ENCODE data around the gene ZC3H7B.

ZC3H7B gene

DNA sequence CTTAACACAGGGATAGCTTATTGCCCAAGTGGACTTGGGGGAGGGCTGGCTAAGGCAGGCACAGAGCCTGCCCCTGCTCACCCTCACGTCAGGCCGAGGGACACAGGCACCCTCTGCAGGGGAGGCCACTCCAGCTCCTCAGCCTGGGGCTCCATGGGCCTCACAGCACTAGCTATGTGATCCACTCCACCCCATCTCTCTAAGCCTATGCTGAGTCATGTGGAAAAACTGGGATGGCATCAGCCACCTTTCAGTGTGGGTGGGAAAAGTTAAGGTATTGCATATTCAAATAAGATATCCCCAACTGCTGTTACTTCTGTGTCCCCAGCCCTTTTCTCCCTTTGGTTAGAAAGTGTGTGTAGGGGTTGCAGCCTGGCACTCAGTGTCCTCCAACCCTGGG is 37.6 kb upstream of the ZC3H7B start:
- H3K27ac ChIP-seq (ENCODE audit: low read depth, low read length) = no peak overlapping the region
- H3K4me1 ChIP-seq (ENCODE audit: control insufficient read depth, insufficient read depth, low read length) = no peaks in the 10 kb centered on the region
- H3K27me3 ChIP-seq (ENCODE audit: control insufficient read depth, insufficient read depth, low read length) = no peaks in the 10 kb centered on the region
- no peak overlapping the region for H3K4me3 ChIP-seq (ENCODE audit: low read depth, low read length)
- no peak overlapping the region for H3K9ac ChIP-seq (ENCODE audit: low read length)
- peaks cover 95% of the 10 kb centered on the region for H3K36me3 ChIP-seq (ENCODE audit: control insufficient read depth, insufficient read depth, low read length)
- H3K9me3 ChIP-seq (ENCODE audit: control insufficient read depth, insufficient read depth, low read depth, low read length) = no peaks in the 10 kb centered on the region

DNA sequence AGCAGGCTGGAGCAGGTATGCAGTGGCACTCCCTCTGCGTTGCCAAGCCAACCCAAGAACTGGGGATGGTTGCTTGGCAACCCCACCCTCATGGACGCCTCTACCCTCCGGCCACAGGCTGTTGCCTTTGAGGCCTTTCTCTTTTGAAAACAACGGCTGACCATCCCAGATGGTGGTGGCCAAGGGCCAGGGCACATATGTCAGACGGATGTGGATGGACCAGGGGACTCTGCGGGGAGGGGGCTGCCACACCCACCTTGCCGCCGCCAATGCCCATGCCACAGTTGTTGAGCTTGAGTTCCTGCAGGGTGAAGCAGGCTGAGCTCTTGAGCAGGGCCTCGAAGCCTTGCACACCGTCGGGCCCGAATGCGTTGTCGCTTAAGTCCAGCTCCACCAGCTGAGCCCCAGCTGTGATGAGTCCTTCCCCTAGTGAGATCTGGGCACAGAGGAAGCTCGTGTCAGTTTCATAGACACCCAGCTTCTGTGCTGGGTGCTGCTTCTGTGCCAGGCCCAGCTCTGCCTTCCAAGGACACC is 36.9 kb upstream of the ZC3H7B start:
- peaks cover 96% of the 10 kb centered on the region for H3K36me3 ChIP-seq (ENCODE audit: control insufficient read depth, insufficient read depth, low read length)
- no peaks in the 10 kb centered on the region for H3K4me1 ChIP-seq (ENCODE audit: control insufficient read depth, insufficient read depth, low read length)
- no peak overlapping the region for H3K9ac ChIP-seq (ENCODE audit: low read length)
- no peaks in the 10 kb centered on the region for H3K27me3 ChIP-seq (ENCODE audit: control insufficient read depth, insufficient read depth, low read length)
- H3K27ac ChIP-seq (ENCODE audit: low read depth, low read length) = no peak overlapping the region
- H3K4me3 ChIP-seq (ENCODE audit: low read depth, low read length) = no peak overlapping the region
- H3K9me3 ChIP-seq (ENCODE audit: control insufficient read depth, insufficient read depth, low read depth, low read length) = no peaks in the 10 kb centered on the region

DNA sequence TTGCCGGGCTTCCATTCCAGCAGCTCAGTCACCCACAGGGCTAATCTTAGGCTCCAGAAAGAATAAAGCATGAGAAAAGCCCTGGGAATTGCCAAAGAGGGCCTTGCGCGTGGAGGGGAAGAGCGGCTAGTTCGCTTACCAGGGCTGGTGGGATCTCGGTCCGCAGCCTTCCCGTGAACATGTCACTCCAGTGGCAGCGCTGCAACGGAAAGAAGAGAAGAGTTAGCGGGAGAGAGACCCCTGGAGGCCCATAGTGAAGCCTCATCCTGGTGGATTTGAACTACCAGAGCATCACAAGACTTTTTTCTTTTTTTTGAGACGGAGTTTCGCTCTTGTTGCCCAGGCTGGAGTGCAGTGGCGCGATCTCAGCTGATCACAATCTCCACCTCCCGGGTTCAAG is 33.4 kb upstream of the ZC3H7B start:
- no peak overlapping the region for H3K27ac ChIP-seq (ENCODE audit: low read depth, low read length)
- no peak overlapping the region for H3K4me3 ChIP-seq (ENCODE audit: low read depth, low read length)
- no peaks in the 10 kb centered on the region for H3K9me3 ChIP-seq (ENCODE audit: control insufficient read depth, insufficient read depth, low read depth, low read length)
- H3K4me1 ChIP-seq (ENCODE audit: control insufficient read depth, insufficient read depth, low read length) = no peaks in the 10 kb centered on the region
- peaks cover 92% of the 10 kb centered on the region for H3K36me3 ChIP-seq (ENCODE audit: control insufficient read depth, insufficient read depth, low read length)
- H3K9ac ChIP-seq (ENCODE audit: low read length) = no peak overlapping the region
- no peaks in the 10 kb centered on the region for H3K27me3 ChIP-seq (ENCODE audit: control insufficient read depth, insufficient read depth, low read length)

DNA sequence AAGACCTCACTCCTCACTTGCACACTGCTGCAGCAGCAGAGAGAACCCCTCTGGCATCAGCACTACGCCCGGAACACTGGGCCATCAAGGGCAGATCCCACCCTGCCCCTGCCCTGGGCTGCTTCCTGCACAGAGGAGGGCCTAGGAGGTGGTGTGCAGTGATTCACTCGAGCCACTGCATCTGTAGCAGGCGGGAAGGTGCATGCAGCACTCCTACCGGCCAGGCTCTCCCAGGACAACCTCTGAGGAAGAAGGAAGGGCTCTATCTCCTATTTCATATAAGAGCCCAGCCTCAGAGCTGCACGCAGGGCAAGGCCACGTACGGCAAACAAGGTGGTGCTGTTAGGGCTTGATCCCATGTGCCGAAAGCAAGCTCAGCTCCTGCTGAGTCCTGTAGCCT is 29.5 kb upstream of the ZC3H7B start:
- Histone ChIP-seq H3K4me3 (ENCODE audit: low read depth, low read length) (no peak overlapping the region), H3K9ac (ENCODE audit: low read length) (no peak overlapping the region), H3K27ac (ENCODE audit: low read depth, low read length) (no peak overlapping the region), H3K36me3 (ENCODE audit: control insufficient read depth, insufficient read depth, low read length) (peaks cover 91% of the 10 kb centered on the region), H3K4me1 (ENCODE audit: control insufficient read depth, insufficient read depth, low read length) (no peaks in the 10 kb centered on the region), H3K9me3 (ENCODE audit: control insufficient read depth, insufficient read depth, low read depth, low read length) (no peaks in the 10 kb centered on the region), H3K27me3 (ENCODE audit: control insufficient read depth, insufficient read depth, low read length) (no peaks in the 10 kb centered on the region)

DNA sequence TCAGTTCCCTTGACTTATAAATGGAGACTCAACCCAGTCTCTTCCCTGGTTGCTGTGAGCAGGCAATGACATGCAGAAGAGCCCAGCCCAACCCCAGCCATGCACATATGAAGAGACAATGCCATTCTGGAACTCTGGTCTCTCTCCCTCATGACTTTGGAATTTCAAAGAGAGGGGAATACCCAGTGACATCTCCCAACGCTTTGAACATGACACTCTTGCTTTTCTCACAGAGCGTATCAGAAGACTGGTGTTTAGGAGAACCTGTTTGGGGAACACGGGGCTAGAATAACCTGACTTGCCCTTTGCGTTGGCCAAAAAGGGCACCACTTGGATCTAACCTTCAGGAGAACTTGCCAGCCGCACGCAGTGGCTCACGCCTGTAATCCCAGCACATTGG is 28.2 kb upstream of the ZC3H7B start:
- Histone ChIP-seq H3K27ac (ENCODE audit: low read depth, low read length) (no peak overlapping the region), H3K4me1 (ENCODE audit: control insufficient read depth, insufficient read depth, low read length) (no peaks in the 10 kb centered on the region), H3K27me3 (ENCODE audit: control insufficient read depth, insufficient read depth, low read length) (no peaks in the 10 kb centered on the region), H3K9ac (ENCODE audit: low read length) (no peak overlapping the region), H3K9me3 (ENCODE audit: control insufficient read depth, insufficient read depth, low read depth, low read length) (no peaks in the 10 kb centered on the region), H3K36me3 (ENCODE audit: control insufficient read depth, insufficient read depth, low read length) (peaks cover 89% of the 10 kb centered on the region), H3K4me3 (ENCODE audit: low read depth, low read length) (no peak overlapping the region)

DNA sequence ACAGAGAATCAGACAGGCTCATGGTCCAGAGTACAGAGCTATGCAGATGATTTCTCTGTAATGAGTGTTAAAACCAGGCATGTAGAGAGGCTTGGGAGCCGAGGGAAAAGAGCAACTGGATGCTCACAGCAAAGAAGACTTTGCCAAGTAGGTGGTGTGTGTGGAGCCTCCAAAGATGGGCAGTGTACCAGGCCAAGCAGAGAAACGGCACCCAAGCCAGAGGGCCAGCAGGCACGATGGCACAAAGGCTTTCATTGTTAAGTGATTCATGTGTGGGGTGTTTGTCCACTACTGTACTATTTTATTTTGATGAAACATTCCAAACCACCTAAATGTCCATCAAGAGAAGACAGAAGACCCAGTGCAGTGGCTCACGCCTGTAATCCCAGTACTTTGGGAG is 26.5 kb upstream of the ZC3H7B start:
- H3K4me1 ChIP-seq (ENCODE audit: control insufficient read depth, insufficient read depth, low read length) = no peaks in the 10 kb centered on the region
- no peak overlapping the region for H3K27ac ChIP-seq (ENCODE audit: low read depth, low read length)
- H3K9me3 ChIP-seq (ENCODE audit: control insufficient read depth, insufficient read depth, low read depth, low read length) = no peaks in the 10 kb centered on the region
- H3K9ac ChIP-seq (ENCODE audit: low read length) = no peak overlapping the region
- no peaks in the 10 kb centered on the region for H3K27me3 ChIP-seq (ENCODE audit: control insufficient read depth, insufficient read depth, low read length)
- no peak overlapping the region for H3K4me3 ChIP-seq (ENCODE audit: low read depth, low read length)
- H3K36me3 ChIP-seq (ENCODE audit: control insufficient read depth, insufficient read depth, low read length) = peaks cover 89% of the 10 kb centered on the region

DNA sequence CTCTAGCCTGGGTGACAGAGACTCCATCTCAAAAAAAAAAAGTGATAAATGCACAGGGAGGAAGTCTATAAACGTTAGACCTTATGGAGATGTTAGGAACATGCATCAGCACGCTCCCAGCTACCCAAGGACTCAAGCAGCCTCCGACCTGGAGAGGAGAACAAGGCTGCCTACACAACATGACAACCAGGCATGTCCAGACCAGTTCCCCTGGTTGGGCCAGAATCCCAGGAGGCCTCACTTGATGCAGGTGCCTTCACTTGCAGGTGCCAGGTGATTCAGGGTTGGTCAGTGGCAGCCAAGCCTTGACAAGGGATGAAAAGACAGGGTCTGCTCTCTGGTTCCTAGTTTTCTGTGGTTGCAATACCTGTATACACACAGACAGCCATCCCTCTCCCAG is 21.3 kb upstream of the ZC3H7B start:
- Histone ChIP-seq H3K4me3 (ENCODE audit: low read depth, low read length) (no peak overlapping the region), H3K4me1 (ENCODE audit: control insufficient read depth, insufficient read depth, low read length) (peaks cover 10% of the 10 kb centered on the region; the same call in 1 of the 2 replicates), H3K36me3 (ENCODE audit: control insufficient read depth, insufficient read depth, low read length) (peaks cover 87% of the 10 kb centered on the region), H3K9ac (ENCODE audit: low read length) (no peak overlapping the region), H3K27me3 (ENCODE audit: control insufficient read depth, insufficient read depth, low read length) (no peaks in the 10 kb centered on the region), H3K9me3 (ENCODE audit: control insufficient read depth, insufficient read depth, low read depth, low read length) (no peaks in the 10 kb centered on the region), H3K27ac (ENCODE audit: low read depth, low read length) (peak overlapping the region; percentile 17; the same call in 1 of the 2 replicates)

DNA sequence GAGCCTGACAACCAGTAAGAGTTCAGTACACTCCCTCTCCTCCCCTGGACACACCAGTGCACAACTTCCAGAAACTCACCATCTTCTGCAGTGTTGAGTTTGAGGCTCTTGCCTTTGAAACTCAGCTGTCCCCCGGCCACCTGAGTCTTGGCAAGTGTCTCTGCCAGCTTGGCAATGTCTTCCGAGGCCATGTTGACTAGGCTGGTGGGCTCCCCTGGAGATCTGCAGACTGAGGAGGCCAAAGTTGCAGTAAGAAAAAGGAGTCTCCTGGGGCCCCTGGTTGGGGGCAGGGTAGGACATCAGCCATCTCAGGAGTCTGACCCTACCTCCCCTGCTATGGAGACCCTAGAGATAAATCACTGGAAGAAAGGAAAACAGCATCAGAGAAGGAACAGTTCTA is 20.5 kb upstream of the ZC3H7B start:
- Histone ChIP-seq H3K9ac (ENCODE audit: low read length) (no peak overlapping the region), H3K27me3 (ENCODE audit: control insufficient read depth, insufficient read depth, low read length) (no peaks in the 10 kb centered on the region), H3K36me3 (ENCODE audit: control insufficient read depth, insufficient read depth, low read length) (peaks cover 81% of the 10 kb centered on the region), H3K27ac (ENCODE audit: low read depth, low read length) (no peak overlapping the region), H3K4me1 (ENCODE audit: control insufficient read depth, insufficient read depth, low read length) (peaks cover 12% of the 10 kb centered on the region; the same call in 1 of the 2 replicates), H3K9me3 (ENCODE audit: control insufficient read depth, insufficient read depth, low read depth, low read length) (no peaks in the 10 kb centered on the region), H3K4me3 (ENCODE audit: low read depth, low read length) (no peak overlapping the region)

DNA sequence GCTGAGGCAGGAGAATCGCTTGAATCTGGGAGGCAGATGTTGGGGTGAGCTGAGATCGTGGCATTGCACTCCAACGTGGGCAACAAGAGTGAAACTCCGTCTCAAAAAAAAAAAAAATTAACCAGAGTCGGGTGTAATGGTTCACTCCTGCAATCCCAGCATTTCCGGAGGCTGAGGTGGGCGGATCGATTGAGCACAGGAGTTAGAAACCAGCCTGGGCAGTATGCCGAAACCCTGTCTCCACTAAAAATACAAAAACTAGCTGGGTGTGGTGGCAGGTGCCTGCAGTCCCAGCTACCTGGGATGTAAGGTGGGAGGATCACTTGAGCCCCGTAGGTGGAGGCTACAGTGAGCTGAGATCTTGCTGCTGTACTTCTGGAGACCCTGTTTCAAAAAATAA is 16.9 kb upstream of the ZC3H7B start:
- no peaks in the 10 kb centered on the region for H3K27me3 ChIP-seq (ENCODE audit: control insufficient read depth, insufficient read depth, low read length)
- H3K27ac ChIP-seq (ENCODE audit: low read depth, low read length) = no peak overlapping the region
- peak overlapping the region; percentile 91 for H3K9ac ChIP-seq (ENCODE audit: low read length)
- H3K9me3 ChIP-seq (ENCODE audit: control insufficient read depth, insufficient read depth, low read depth, low read length) = no peaks in the 10 kb centered on the region
- peak overlapping the region; percentile 85 for H3K4me3 ChIP-seq (ENCODE audit: low read depth, low read length)
- peaks cover 24% of the 10 kb centered on the region for H3K4me1 ChIP-seq (ENCODE audit: control insufficient read depth, insufficient read depth, low read length)
- H3K36me3 ChIP-seq (ENCODE audit: control insufficient read depth, insufficient read depth, low read length) = peaks cover 48% of the 10 kb centered on the region

DNA sequence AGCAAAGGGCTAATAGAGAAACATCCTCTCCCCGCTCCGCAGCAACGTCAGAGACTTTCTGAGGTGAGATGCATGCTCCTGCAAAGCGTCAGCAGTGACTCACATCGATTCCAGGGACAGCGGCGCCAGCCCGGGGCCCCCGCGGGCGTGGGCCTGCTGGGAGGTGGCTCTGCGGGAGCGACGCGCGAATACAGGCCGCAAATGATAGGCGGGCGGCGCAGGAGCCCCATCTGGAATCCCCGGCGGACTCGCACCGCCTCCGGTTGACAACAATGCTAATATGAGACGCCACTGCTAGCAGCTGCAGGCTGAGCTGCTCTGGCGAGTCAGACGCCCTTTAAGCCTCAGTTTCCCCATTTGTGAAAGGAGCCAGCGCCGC is 15.9 kb upstream of the ZC3H7B start:
- Histone ChIP-seq H3K36me3 (ENCODE audit: control insufficient read depth, insufficient read depth, low read length) (peaks cover 38% of the 10 kb centered on the region), H3K9me3 (ENCODE audit: control insufficient read depth, insufficient read depth, low read depth, low read length) (no peaks in the 10 kb centered on the region), H3K9ac (ENCODE audit: low read length) (peak overlapping the region; percentile 91), H3K4me1 (ENCODE audit: control insufficient read depth, insufficient read depth, low read length) (peaks cover 32% of the 10 kb centered on the region), H3K27me3 (ENCODE audit: control insufficient read depth, insufficient read depth, low read length) (no peaks in the 10 kb centered on the region), H3K4me3 (ENCODE audit: low read depth, low read length) (peak overlapping the region; percentile 85), H3K27ac (ENCODE audit: low read depth, low read length) (peak overlapping the region; percentile 86; the same call in 1 of the 2 replicates)

DNA sequence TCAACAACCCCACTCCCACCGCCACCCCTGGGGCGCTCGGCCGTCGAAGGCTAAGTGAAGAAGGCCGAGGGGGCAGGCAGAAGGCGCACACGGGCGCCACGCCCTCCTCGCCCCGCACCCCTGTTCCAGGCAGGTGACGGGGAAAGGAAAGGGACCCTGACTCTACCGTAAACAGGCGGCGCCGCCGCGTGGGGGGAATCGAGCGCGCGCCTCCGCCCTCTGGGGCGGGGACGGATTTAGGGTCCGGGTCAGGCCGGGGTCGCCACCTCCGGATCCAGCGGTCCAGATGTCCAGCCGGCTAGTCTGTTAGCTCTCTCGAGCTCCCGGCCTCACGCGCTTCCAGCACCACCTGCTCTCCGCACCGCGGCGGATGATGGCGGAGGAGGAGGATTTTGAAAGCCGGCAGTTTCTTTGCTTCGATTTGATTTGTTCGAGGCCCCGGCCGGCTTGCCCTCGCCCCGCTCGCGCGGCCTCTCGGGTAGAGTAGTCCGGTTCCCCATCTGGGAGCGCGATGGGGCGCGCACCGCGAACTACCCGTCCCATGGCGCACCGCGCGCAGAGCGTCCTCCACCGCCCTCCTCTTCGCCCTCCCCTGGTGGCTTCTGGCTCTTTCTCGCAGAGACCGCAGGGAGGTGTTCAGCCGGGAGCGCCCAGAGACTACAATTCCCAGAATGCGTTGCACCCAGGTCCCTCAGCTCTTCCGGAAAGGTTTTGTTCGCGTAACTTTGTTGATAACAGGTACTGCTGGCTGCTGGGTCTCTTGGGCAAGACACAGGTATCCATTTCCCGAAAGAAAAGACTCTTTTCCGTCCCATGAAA is 15.3 kb upstream of the ZC3H7B start, which contains the start of gene RANGAP1:
RANGAP1 (minus strand) TSS at position 368 of the 819 bp plus-strand sequence. CDS start 5,143 bp downstream, outside the sequence.
- Histone ChIP-seq H3K4me1 (ENCODE audit: control insufficient read depth, insufficient read depth, low read length) (peaks cover 38% of the 10 kb centered on the region), H3K9ac (ENCODE audit: low read length) (peak within 1 kb of the TSS; percentile 91), H3K36me3 (ENCODE audit: control insufficient read depth, insufficient read depth, low read length) (peaks cover 32% of the 10 kb centered on the region), H3K27me3 (ENCODE audit: control insufficient read depth, insufficient read depth, low read length) (no peaks in the 10 kb centered on the region), H3K4me3 (ENCODE audit: low read depth, low read length) (peak within 1 kb of the TSS; percentile 85), H3K9me3 (ENCODE audit: control insufficient read depth, insufficient read depth, low read depth, low read length) (no peaks in the 10 kb centered on the region), H3K27ac (ENCODE audit: low read depth, low read length) (peak within 1 kb of the TSS; percentile 86; the same call in 1 of the 2 replicates)

Measured in HUES6 (cell line).